Transverse colon (tissue), 1 donor: ENCODE measurements around the gene FLNA.

Experiments used
- EP300 ChIP-seq: sonication (generic); formaldehyde crosslinking; IDR thresholded peaks from one replicate; pipeline ENCODE4 v1.6.1; 2017; ENCODE audit warnings: antibody characterized with exemption, low read depth
- POLR2A ChIP-seq: fragments of 450-650 bp; IDR thresholded peaks from one replicate; pipeline ENCODE4 v1.6.1; 2016; ENCODE audit warnings: antibody characterized with exemption, mild to moderate bottlenecking, moderate library complexity

GRCh38 chrX:154374313-154375155 is at the start of gene FLNA:
- no peak for TF ChIP-seq POLR2A
- no peak for TF ChIP-seq EP300
